ENCODE measurements around the gene HSPA8.
A peak's percentile ranks its signal among the peaks of the same experiment; 100 is the strongest.
"Not testable (repeated sequence)": the region's sequence is repeated elsewhere in the genome, so short reads cannot be mapped to it uniquely, and the experiment has no call there.

- TF ChIP-seq CTCF (IDR thresholded peaks at IDR 0.05 in 8 of 11, conservative IDR thresholded peaks at IDR 0.05 in 3 of 11); POLR2A (IDR thresholded peaks at IDR 0.05): not testable (repeated sequence)
- TF ChIP-seq POLR2AphosphoS5 (IDR thresholded peaks at IDR 0.05) = peak in 1 of 3 donors; percentile 52
Measured at GRCh38 chr11:123087657-123088056, 25.7 kb upstream of the HSPA8 start.
